ENCODE measurements around the gene SPTLC2.

GRCh38 chr14:77646907-77647306, 30.5 kb upstream of the SPTLC2 start:
- TF ChIP-seq CTCF (IDR thresholded peaks at IDR 0.05; ENCODE audit: poor library complexity) (no peak), EZH2phosphoT487 (IDR thresholded peaks at IDR 0.05; ENCODE audit: low read depth, severe bottlenecking, unreplicated experiment) (no peak), EZH2 (IDR thresholded peaks at IDR 0.05; ENCODE audit: borderline replicate concordance) (no peak)
